GM18868 (cell line): Measurements from ENCODE around the gene CDH23.

Source experiments
- ATAC-seq: cut with Tn5 transposase; IDR thresholded peaks from one replicate; pipeline ENCODE4 v1.9.1; 2021; ENCODE audit warnings: mild to moderate bottlenecking, moderate library complexity; ENCODE audit not compliant: unreplicated experiment

Gene CDH23

DNA sequence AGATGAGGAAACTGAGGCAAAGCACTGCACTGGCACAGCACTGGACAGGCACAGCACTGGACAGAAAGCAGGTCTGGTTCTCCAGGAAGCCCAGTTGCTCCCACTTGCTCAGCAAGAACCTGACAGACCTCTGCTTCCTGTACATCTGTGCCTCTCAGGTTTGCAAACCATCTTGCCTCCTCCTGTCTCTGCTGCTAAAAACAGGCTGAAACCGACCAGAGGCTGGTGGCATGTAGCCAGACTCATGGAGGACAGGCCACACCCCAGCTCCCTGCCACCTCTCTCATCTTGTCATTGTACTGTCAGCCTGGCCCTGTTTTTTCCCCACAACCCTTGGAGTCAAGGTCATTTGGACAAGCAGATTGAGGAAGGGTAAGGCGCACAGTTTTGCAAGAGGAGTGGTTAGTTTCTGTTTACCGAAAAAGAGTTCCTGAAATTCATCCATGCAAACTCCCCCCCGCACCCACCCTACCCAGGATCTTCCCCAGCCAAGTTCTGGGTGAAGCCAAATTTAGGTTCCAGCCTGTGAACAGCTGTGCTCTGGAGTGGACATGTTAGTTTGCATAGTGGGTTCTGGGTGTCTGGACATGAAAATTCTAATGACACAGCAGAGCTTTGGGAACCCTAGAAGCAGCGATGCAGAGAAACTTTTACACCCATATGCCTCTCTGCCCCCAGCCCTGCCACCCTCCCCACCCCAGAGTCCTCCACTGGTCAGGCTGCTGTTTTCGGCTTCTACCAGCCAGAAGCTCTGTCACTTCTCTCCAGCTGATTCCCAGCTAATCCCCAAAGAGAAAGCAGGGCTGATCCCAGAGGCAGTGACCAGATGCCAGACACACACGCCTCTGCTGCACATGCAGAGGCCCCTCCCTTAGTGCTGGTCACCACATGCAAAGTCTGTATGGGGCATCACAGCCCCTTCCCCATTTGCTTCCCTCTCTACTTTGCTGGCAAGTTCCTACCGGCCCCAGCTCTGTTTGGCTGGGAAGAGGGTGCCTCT is 331.3 kb downstream of the CDH23 start:
- peak; percentile 46 for ATAC-seq

DNA sequence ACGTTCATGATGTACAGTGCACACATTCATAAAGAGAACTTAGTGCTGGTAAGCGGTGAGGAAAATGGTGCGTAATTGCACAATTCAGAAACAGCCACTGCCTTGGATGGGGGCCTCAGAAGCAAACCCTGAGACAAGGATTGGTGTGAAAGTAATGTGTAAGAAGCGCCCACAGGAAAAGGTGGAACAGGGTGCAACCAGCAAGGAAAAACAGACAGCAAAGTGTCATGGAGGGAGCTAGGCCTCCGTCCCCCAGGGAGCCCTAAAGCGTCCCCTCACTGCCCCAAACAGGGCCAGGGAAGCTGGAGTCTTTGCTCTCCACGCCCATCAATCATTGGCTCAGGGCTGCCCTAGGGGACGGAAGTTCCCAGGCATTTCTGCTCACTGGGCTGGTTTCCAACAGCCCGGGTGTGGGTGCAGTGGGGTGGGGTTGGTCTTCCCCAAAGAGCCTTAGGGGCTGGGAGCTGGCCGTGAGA is 332.5 kb downstream of the CDH23 start:
- ATAC-seq: no peak

DNA sequence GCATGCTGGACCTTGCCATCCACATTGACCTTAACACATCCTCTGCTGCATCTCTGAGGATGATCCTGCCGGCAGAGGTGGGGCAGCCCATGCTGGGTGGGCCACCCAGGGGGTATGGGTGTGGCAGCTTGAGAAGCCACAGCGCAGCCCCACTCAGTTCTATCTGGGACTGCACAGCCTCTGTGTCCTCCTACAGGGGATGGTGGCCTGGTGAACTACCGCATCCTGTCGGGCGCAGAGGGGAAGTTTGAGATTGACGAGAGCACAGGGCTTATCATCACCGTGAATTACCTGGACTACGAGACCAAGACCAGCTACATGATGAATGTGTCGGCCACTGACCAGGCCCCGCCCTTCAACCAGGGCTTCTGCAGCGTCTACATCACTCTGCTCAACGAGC is 335.1 kb downstream of the CDH23 start:
- no peak for ATAC-seq

GRCh38 chr10:71734797-71735196 is 338.1 kb downstream of the CDH23 start:
- no peak for ATAC-seq

DNA sequence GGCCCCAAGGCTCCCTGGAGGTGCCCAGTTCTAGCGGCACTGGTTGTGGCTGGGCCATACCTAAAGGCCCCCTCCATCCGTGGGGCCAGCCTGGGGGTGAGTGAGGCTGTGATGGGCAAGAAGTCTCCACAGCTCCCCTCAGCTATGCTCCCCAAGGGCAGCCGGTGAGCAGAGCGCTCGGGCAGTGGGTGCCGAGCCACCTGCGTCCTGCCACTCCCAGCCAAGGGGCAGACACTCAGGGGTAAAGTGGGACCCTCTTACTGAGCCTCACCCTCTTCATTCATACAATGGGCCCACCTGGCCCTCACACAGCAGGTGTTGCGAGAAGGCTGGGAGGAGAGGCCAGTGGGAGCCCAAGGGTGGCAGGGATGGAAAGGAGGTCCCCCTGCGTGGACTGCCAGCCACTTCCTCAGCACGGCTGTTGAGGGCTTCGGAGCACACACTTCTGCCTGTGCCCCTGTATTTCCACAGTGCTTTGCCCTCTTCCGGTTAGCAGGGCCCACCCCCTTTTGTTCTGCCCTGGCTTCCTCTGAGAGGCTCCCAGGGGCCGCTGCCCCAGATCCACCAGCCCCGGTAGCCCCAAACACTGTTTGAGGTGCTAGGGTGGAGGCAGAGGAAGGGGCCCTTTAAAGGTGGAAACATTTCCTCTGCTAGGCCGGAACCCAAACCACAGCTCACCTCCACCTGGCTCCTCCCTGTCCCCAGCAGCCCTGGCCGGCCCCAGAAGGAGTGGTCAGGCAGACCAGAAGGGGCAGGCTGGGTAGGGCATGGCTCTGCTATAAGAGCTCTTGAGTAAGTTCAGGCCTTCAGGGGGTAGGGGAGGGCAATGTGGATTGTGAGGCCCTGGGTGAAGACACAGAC is 339.2 kb downstream of the CDH23 start:
- ATAC-seq: no peak

DNA sequence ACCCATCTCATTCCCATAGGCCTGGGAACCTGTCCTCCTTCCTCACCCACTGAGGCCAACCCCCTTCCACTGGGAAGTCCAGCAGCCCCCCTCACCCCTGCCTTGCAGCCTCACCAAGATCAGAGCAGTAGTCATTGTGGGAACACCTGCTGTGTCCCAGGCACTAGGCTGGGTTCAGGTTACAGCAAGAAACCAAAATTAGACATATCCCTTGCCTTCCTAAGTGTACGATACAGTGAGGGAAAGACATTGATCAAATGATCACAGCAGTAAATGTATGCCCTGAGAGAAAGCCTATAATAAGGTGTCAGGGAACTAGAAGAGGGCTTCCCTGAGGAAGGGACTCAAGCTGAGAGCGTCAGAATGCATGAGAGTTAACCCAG is 339.8 kb downstream of the CDH23 start:
- no peak for ATAC-seq

DNA sequence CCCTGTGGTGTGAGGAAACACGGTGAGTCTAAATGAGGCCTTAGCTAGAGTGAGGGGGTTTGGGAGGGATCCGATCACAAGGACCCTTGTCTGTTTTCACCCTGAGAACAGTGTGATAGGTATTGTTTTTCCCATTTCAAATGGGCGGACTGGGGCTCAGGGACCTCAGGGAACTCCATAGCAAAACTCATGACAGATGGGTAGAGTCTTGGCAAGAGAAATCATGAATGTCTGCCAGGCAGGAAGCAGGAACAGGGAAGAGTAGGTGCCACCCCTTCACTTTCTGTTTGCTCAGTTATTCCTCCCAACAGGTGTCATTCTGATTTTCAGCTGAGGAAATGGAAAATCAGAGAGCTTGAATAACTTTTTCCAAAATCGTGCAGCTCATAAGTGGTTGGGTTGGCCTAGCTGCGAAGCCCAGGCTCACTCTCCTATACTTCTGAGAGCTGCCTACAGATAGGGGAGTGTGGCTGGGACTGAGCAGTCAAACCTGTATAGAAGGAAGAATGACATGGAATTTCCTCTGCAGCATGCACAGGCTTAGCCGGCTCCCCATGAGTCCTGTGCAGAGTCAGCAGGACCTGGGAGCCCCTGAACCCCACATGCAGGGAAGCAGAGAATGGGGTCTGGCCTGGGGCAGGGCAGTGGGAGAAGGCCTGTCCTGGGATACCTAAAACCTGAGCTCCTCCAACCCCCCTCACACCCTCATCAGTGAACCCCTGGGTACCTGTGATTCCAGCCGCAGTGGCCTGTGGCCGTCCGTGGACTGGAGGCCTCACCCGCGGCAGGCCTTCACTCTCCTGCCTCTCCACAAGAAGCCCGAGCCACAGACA is 340.5 kb downstream of the CDH23 start:
- no peak for ATAC-seq

GRCh38 chr10:71737834-71738197 is 341.1 kb downstream of the CDH23 start:
- ATAC-seq: no peak

DNA sequence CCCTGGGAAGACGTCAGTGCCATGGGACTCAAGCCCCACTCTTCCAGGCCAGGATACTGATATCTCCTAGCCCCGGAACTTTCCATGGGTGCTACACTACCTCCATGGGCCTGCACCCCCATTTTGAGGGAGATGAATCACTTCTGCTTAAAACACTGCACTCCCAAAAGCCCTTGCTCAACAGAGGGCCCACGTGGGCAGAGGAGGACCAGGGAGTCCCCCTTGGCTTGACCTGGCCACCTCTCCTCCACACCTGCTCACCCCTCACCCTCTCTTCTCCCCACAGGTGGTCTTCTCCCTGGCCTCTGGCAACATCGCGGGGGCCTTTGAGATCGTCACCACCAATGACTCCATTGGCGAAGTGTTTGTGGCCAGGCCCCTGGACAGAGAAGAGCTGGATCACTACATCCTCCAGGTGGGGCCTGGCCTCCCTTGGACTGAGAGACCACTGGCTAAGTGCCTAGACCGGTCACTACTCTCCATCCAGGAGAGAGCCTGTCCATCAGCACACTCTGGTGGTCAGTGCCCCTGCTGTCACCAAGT is 342.7 kb downstream of the CDH23 start:
- no peak for ATAC-seq

DNA sequence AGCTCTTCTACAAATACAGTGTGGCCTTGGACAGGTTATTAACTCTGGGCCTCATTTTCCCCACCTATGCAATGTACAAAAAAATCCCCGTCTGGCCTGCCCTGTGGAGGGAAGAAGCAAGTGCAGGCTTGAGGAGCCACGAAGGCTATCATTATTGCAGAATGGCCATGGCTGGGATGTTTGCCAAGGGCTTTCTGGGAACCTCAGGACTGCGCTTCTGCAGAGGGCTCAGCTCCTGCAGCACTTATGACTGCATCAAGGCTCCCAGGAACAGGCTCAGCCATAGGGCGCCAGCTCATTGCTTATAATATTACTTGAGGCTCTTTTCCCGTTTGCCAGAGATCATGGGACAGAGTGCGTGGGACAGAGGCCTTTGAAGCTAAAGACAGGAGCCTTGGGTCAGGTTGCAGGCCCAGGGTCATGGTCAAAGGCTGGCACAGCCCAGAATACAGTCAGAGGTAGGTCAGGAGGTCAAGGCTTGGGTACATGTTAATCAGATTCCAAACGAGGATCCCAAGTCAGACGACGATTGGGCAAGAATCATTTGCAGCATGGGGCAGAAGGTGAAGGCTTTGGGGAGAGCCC is 343.4 kb downstream of the CDH23 start:
- ATAC-seq: no peak

DNA sequence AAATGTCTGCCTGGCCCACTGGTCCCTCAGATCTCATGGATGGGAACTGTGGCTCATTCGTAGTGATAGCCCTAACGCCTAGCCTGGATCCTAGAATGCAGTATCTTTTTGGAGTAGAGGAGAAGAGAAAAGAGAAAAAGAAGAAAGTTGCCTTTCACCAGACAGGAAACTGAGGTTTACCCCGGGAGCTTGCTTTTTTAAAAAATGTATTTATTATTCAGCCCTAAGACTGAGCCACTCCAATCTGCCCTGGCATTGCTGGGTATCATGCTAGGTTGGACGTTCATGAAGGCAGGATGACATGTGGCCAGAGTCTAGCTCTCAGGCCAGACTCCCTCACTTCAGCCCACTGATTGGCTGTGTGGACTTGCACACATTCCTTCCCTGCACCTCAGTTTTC is 344.3 kb downstream of the CDH23 start:
- no peak for ATAC-seq

- ATAC-seq: no peak
Measured at GRCh38 chr10:71741671-71742070, 345.0 kb downstream of the CDH23 start.

GRCh38 chr10:71742301-71743088 is 345.8 kb downstream of the CDH23 start:
- ATAC-seq: no peak

GRCh38 chr10:71743089-71743838 is 346.5 kb downstream of the CDH23 start:
- ATAC-seq: no peak

DNA sequence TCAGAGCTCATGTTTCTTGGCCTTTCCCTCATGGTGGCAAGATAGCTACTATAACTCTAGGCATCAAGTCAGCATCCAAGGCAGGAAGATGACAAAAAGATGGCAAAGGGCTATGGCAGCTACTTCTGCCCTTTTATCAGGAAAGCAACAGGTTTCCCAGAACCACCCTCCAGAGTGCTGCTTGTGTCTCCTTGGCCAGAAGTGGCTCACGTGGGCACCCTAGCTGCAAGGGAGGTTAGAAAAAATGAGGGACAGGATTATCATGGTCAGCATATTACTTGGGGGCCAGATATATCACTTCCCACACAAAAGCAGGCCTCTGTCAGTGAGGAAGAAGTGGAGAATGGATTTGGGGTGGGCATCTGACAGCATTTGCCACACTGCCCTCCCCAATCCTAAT is 347.1 kb downstream of the CDH23 start:
- ATAC-seq: no peak

DNA sequence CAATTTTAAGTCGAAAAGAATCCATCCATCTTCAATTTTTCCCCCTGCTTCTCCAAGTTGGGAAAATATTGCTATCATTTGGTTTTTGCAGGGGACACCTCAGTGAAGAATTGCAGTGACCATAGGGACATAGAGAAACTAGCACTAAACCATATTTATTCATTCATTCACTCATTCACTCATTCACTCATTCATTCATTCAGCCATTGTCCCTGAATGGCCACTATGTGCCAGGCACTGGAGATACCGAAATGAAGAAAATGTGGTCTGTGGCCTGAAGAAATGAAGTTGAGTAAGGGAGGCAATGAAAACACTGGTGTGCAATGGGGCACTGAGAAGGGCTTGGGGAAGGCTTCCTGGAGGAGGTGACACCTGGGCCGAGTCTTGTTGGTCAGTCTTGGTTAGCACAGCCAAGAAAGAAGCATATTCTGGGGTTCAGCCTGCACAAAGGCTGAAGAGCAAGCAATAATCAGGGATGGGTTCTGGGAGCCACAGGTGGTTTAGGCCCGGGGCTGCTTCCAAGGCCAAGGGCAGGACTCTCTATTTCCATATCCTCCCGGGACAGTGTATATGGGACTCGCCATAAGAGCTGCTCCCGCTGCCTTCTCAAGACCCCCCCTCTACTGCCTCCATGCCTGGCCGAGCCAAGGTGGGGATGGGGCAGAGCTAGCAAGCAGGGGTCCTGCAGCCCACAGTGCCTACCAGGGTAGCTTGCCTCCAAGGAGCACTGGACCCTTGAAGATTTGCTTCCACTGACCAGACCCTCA is 348.4 kb downstream of the CDH23 start:
- no peak for ATAC-seq

GRCh38 chr10:71745664-71746250 is 349.0 kb downstream of the CDH23 start:
- ATAC-seq: no peak
